SIG-M5 treated with dmso at 0.1 percent for 504 hours (cell line): ENCODE results near the gene HOXD12.

Experiments
- DNase-seq: peaks from one replicate; lab custom pipeline; 2025; ENCODE audit not compliant: unreplicated experiment; lab: John Stamatoyannopoulos, UW

Gene HOXD12

DNA sequence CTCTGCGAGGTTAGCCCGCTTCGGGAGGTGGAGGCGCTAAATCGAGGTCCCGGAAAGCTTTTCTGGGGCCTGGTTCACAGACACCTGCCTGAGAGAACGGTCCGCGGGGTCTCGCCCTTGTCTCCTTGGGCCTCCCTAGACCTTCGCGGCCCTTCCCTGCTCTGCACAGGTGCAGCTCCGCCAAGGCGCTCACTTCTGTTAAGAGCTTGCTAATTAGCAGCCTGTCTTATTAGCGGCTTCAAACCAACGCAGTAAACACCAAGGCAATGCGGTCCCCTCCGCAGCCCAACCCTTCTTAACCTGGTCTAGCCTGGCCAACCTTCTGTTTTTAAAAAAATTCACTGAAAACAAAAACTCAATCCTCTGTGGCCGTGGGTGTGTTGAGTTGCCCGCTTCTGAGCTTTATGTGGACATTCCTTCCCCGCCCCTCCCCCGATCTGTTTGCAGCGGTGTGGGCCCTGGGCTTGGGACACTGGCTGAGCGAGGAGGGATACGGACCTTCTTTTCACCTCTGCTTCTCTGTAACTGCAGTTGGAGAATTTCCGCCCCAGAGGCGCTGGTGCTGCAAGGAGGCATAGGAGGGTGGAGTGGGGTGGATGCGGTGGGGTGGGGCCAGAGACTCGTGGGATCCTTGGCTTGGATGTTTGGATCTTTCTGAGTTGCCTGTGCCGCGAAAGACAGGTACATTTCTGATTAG lies 48.4 kb downstream of the HOXD12 start:
- no peak for DNase-seq

DNA sequence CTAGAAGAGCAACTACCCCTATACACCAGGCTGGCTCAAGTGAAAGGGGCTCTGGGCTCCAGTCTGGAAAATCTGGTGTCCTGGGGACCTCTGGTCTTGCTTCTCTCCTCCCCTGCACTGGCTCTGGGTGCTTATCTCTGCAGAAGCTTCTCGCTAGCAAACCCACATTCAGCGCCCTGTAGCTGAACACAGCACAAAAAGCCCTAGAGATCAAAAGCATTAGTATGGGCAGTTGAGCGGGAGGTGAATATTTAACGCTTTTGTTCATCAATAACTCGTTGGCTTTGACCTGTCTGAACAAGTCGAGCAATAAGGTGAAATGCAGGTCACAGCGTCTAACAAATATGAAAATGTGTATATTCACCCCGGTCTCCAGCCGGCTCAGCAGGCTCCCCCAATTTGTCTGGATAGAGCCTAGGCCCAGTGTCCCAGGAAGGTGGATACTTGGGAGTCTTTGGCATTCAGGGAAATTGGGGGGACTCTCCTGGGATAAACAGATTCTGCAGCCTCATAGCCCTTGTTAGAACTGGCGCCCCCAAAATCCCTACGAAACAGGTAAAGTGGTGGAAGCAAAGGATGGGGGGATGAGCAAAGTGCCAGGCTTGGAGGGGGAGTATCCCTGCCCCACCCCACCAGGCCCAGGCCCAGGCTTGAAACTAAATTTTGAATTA lies 49.3 kb downstream of the HOXD12 start:
- no peak for DNase-seq

- no peak for DNase-seq
These were observed 49.9 kb downstream of the HOXD12 start for GRCh38 chr2:176149481-176149938.

GRCh38 chr2:176149939-176150583 lies 50.5 kb downstream of the HOXD12 start:
- DNase-seq = no peak

- no peak for DNase-seq
These were observed 51.2 kb downstream of the HOXD12 start for GRCh38 chr2:176150584-176151441.

DNA sequence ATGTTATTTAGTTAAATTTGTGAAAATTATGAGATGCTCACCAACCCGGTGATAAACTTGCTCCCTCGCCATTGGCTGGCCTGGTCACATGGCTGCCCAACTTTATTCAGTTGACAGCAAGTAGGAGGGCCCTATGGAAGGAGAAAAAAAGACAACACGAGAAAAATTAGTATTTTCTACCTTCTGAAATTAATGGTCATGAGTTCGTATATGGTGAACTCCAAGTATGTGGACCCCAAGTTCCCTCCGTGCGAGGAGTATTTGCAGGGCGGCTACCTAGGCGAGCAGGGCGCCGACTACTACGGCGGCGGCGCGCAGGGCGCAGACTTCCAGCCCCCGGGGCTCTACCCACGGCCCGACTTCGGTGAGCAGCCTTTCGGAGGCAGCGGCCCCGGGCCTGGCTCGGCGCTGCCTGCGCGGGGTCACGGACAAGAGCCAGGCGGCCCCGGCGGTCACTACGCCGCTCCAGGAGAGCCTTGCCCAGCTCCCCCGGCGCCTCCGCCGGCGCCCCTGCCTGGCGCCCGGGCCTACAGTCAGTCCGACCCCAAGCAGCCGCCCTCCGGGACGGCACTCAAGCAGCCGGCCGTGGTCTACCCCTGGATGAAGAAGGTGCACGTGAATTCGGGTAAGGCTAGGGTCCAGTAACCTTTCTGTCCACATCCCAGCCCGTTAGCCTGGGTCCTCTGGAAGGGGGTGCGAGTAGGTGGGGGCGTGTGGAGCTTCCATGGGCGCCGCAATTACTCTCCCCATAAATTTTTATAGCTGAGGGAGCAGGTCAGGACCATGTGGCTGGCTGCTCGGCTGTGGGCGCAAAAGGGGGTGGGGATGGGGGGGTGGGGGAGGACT lies 52.1 kb downstream of the HOXD12 start, which contains the start of gene HOXD4:
HOXD4 (plus strand) TSS at position 109 of the 846 bp plus-strand sequence; CDS start at position 193, 84 bp downstream.
- DNase-seq = no peak
